Measurements from ENCODE around the gene SEL1L.

SEL1L gene

DNA sequence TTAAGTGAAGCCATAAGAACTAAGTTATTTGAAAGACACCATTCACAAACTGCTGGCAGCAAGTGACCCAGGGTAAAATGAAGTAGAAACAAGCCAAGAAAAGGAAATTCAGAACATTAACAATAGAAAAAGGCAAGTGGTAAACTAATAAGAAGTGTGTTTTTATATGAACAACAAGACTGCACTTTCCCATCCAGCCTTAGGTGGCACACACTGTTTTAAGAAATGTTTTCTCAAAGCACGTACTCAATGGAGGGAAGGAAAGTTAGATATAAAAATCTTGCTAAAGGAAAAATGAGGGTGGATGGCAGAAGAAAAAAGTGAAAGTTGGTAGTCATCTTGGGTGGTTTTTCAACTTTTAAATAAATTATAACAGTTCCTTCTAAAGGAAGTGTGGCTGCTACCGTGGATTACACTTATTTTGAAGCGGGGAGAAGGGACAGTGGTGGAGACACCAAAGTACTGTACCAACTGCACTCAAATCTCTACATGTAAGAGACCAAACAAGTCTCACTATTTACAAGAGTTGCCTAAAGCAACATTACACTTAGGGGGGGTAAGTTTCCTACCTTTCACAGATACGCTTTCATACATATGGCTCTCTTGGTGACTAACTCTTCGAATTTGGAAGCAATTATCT lies 58.8 kb downstream of the SEL1L start:
- in situ Hi-C loops (cut with MboI; ENCODE audit: low sequenced_read_pairs), result loop anchor here (25.0 kb wide), 1 partner anchor 213 kb away; no protein-coding TSS in a partner anchor

DNA sequence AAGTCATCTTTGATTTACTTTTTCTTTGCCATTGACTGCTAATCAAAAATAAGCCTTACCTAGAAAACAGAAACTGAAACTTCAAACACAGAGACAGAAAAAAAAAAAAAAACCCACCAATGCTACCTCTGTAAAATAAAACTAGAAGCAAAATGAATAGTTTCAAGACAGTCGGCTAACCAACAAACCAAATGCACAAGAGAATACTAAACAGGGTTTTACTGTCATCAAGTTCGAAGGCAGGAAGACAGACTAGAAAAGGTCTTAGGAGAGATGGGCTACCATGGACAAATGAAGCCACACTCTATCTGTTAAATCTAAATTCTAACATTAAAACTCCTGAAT lies 59.5 kb downstream of the SEL1L start:
- in situ Hi-C loops (cut with MboI; ENCODE audit: low sequenced_read_pairs), result loop anchor here (25.0 kb wide), 1 partner anchor 212 kb away; no protein-coding TSS in a partner anchor

DNA sequence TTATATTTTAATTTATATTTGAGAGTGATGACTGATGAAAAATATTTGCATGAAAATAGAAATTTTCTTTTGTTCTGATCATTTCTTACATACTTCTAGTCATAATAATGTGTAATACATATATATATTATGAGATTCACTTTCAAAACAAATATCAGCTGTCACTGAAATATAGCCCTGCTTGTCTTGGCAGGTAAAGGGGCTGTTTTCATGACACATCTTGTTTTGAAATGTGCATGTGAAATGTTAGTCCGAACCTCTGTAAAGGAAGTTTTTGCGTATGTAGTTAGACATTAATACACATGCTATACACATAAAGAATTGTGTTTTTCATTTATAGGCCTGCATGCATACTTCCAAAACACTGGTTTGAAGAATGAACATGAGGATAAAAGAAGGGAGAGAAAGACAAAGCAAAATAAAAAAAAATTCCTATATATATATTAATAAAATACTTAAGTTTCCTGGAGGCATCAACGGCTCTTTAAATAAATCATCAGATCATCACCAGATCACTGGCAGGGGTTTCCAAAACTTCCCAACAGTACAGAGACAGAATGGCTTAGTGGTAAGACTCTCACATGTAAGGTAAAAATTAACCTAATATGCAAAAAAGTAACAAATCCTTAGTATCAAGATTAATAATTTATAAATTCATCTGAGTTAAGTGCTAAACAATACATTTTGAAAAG lies 60.1 kb downstream of the SEL1L start:
- in situ Hi-C loops (cut with MboI; ENCODE audit: low sequenced_read_pairs), result loop anchor here (25.0 kb wide), 1 partner anchor 211 kb away; no protein-coding TSS in a partner anchor

DNA sequence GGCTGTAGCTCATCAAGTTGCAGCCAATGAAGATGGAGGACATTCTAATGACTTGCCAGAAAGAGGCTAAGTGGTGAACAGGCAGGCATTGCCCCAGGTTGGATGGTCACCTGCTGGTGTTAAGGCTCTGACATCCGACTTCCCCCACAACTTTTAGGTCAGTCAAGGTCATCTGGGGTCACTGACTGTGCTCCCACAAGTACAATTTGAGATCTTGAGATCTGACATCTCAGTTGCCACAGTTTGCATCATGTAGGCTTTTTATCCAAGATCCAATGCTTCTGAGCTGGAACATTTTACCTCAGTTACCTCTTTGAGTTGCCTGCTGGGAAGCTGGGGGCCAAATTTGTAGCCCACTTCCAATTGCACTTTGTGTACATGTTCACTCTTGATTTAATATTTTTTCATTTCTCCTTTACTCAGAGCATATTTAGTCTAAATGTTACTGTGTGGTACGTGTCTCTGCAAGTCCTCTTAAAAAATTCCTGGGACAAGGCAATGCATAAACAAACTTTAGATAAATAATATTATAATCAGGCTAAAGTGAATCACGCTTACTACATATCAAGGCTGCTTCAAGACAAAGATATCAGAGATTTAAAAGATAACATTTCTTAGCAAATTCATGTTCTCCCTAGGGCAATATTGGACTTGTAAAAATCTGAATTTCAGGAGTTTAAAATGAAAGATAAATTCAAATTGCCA lies 61.4 kb downstream of the SEL1L start:
- in situ Hi-C loops (cut with MboI; ENCODE audit: low sequenced_read_pairs), result loop anchor here (25.0 kb wide), 1 partner anchor 210 kb away; no protein-coding TSS in a partner anchor

DNA sequence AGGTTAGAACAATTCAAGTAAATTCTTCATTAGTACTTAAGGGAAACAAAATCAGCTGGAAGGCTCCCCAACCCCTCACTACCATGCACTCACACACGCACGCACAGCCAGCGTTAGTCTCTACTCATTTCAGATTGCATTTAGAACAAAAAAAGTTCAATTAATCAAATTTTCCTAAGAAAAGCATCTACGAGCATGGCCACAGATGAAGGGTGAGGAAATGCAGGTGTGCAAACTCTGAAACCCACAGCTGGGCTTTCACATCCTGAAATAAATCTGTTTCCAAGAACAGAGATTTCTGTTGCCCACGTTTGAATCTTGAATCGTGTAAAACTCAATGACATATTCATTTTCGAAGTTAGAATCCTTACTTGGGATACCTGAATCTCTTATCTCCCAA lies 62.6 kb downstream of the SEL1L start:
- in situ Hi-C loops (cut with MboI; ENCODE audit: low sequenced_read_pairs), result loop anchor here (25.0 kb wide), 1 partner anchor 209 kb away; no protein-coding TSS in a partner anchor

DNA sequence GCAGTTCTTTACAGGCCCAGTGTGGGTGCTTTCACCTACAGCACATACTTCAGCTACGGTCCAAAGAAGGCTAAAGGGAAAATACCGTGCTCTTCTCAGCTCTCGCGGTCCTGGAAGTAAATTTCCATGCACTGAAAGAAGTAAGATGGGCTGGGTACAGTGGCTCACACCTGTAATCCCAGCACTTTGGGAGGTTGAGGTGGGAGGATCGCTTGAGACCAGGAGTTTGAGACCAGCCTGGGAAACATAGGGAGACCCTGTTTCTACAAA lies 63.2 kb downstream of the SEL1L start:
- in situ Hi-C loops (cut with MboI; ENCODE audit: low sequenced_read_pairs), result loop anchor here (25.0 kb wide), 1 partner anchor 208 kb away; no protein-coding TSS in a partner anchor

DNA sequence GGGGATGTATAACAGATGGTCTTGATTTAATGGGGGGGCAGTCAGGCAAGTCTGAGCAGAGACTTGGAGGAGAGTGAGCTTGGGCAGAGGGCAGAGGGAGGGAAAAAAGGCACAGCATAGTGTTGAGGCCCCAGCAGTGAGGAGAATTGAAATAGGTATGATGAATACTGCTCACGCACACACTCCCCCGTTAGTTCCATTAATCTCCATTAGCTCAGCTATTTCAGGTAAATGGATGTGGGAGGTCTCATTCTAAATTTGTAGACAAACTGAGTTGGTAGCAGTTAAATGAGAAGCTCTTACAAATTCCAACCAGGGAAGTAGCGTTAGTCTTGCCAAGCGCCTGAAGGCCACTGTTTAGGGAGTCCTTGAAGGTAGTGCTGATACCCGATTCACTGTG lies 66.8 kb downstream of the SEL1L start:
- in situ Hi-C loops (cut with MboI; ENCODE audit: low sequenced_read_pairs), result loop anchor here (25.0 kb wide), 1 partner anchor 205 kb away; no protein-coding TSS in a partner anchor

DNA sequence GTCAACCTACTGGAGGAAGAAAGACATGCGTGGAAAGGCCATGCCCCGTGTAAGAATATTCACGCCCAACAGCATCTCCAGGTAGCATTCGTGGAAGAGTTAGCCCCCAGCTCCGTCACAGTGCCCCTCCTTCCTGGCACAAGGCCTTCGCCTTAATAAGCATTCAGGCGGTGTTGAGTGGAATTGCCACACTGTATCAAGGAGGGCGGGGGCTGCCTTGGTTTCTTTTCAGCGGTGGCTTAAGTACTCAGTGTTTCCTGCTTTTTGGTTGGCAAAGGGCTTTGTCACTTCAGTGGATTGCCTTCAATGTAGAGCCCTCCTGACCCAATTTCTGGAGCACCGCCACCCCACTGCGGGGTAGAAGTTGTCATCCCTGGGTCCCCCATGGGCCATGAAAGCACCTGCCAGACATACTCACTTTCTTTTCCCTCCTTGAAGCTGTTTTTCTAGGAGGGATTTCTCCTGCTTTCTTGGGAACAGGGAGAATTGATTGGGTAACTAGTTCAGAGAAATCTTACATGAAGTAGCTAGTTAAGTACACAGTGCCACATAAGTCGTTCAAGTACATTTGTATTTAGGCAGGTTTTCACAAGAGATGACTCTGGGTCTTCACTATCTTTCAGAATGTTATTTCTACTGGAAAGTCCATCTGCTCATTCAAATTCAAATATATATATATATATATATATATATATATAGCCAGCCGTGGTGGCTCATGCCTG lies 68.0 kb downstream of the SEL1L start:
- in situ Hi-C loops (cut with MboI; ENCODE audit: low sequenced_read_pairs), result loop anchor here (25.0 kb wide), 1 partner anchor 203 kb away; no protein-coding TSS in a partner anchor

DNA sequence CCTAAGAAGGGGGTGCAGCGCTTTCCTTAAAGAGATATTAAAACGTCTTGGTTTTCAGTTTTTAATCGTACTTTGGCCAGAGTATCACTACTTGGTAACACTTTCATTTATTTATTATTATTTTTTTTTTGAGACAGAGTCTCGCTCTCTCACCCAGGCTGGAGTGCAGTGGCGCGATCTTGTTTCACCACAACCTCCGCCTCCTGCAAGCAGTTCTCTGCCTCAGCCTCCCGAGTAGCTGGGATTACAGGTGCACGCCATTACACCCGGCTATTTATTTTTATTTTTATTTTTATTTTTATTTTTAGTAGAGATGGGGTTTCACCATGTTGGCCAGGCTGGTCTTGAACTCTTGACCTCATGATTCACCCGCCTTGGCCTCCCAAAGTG lies 68.7 kb downstream of the SEL1L start:
- in situ Hi-C loops (cut with MboI; ENCODE audit: low sequenced_read_pairs), result loop anchor here (25.0 kb wide), 1 partner anchor 203 kb away; no protein-coding TSS in a partner anchor

DNA sequence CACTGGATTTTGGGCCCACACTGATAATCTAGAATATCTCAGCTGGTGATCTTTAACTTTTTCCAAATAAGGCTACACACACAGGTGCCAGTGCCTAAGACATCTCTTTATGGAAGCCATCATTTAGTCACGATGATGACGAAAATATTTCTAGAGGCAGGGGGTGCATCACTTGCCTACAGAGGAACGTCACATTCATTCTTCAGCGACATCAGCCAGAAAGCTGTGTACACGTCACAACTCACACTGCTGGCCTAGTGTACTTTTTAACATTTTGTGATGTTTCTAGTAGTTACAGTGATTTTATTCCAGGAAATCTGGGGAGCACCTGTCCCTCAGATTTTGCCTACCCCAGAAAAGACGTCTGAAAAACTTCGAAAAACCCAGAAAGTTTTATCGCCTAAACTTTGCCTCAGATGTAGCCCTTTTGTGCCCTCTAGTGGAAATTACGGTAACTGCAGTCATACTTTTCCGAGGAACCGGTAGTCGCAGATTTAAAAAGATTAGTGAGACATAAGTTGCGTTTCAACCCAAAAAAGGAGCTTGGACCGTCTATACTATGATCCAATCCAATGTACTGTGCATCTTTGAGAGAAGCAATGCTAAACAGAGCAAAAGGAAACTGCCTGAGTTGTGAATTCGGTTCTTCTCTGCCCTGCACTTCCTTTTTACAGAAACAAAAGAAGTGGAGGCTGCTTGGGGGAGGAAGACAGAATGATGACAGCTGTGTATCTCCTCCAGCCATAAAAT lies 69.2 kb downstream of the SEL1L start:
- in situ Hi-C loops (cut with MboI; ENCODE audit: low sequenced_read_pairs), result loop anchor here (25.0 kb wide), 1 partner anchor 202 kb away; no protein-coding TSS in a partner anchor

DNA sequence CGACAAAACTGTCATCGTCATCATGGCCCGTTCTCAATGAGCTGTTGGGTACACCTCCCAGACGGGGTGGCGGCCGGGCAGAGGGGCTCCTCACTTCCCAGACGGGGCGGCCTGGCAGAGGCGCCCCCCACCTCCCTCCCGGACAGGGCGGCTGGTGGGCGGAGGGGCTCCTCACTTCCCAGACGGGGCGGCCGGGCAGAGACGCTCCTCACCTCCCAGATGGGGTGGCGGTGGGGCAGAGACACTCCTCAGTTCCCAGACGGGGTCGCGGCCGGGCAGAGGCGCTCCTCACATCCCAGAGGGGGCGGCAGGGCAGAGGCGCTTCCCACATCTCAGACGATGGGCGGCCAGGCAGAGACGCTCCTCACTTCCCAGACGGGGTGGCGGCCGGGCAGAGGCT lies 71.3 kb downstream of the SEL1L start:
- in situ Hi-C loops (cut with MboI; ENCODE audit: low sequenced_read_pairs), result loop anchor here (25.0 kb wide), 1 partner anchor 200 kb away; no protein-coding TSS in a partner anchor

DNA sequence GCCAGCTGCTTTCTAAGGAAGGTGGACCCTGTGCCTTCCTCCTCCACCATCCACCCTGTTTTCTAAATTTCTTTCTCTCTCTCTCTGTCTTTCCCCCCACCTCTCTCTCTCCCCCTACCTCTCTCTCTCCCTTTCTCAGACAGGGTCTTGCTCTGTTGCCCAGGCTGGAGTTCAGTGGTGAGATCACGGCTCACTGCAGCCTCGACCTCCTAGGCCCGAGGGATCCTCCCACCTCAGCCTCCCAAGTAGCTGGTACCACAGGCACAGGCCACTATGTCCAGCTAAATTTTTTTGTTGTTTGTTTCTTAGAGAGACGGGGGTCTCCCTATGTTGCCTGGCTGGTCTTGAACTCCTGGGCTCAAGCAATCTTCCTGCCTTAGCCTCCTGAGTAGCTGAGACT lies 73.7 kb downstream of the SEL1L start:
- in situ Hi-C loops (cut with MboI; ENCODE audit: low sequenced_read_pairs), result loop anchor here (25.0 kb wide), 1 partner anchor 198 kb away; no protein-coding TSS in a partner anchor

DNA sequence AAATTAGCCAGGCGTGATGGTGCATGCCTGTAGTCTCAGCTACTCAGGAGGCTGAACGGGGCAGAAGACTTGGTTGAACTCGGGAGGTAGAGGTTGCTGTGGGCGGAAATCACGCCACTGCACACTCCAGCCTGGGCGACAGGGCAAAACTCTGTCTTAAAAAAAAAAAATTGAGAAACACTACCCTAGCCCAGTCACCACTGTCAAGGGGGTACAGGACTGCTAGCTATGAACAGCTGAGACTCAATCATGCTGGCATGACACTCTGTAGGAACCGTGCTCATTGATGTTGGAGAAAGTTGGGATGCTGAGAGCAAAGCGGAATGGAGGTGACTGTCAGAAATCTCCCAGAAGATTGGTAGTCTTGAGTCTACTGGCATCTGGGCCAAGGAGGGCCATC lies 75.3 kb downstream of the SEL1L start:
- in situ Hi-C loops (cut with MboI; ENCODE audit: low sequenced_read_pairs), result loop anchor here (25.0 kb wide), 1 partner anchor 196 kb away; no protein-coding TSS in a partner anchor

DNA sequence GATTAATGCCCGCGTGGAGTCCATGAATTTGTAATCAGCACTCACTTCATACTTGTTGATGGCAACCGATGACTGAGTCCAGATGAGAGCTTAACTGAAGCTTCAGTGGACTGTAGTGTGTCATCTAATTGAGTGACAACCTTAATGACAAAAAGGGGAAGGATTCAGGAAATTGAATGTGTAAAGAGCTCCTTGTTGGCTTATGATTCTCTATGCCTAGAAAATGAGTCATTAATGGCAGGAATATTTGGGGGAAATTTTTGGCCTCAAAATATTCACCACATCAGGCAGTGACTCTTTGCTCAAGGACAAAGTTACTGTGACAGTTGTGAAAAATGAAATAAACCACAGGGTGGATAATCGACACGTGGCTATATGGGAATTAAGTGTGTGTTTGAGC lies 78.3 kb downstream of the SEL1L start:
- in situ Hi-C loops (cut with MboI; ENCODE audit: low sequenced_read_pairs), result loop anchor here (25.0 kb wide), 1 partner anchor 193 kb away; no protein-coding TSS in a partner anchor

DNA sequence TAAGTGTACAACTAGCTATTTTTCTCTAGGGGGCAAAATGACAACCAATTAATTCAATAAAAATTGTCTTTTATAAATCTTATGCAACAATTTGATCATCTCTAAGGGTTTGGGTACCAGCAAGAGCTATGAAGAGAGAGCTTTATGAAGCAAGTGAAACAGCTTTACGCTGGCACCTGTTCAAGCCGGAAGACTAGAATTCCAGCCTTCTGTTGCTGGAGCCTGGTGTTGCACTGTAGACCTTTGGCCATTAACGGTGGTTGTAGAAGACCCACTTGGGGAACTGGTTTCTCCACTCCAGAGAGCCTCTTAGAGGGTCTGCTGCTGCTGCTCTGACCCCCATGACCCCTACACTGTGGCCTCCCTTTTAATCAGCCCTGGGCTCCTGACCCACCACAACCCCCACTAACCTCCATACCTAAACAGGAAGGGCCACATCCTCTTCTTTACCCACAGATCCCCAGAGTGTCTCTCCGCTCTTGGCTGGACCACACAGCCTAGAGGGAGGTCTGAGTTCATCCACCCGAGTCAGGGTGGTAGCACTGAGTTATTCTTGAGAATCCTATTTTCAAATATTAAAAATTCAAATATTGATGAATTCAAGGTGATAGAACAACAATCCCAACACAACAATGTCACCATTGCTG lies 79.0 kb downstream of the SEL1L start:
- in situ Hi-C loops (cut with MboI; ENCODE audit: low sequenced_read_pairs), result loop anchor here (25.0 kb wide), 1 partner anchor 192 kb away; no protein-coding TSS in a partner anchor

DNA sequence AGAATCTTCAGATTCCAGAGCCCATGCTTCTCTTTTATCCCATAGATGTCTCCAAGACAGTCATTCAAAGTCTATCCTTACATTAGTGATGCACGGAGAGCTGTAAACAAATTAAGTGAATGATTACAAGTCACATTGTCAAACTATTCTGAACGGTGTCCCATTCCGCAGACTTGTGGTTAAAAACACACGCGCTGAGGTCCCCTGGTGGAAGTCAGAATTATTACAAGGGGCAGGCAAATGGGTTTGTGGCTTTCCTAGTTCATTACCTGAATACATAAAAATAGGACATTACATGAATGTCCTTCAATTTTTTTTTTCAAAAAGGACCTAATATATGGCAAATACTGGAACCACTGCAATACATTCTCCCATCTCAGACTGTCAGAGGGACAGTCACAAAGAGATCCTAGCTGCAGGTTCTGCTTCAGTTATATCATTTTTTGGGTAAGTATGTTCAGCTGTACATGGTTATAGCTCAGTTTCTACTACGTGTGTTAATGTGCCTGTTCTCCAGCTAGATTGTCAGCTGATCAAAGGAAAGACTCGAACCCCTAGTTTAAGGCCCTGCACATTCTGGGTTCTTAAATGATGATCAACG lies 80.4 kb downstream of the SEL1L start:
- in situ Hi-C loops (cut with MboI; ENCODE audit: low sequenced_read_pairs), result loop anchor here (25.0 kb wide), 1 partner anchor 191 kb away; no protein-coding TSS in a partner anchor

DNA sequence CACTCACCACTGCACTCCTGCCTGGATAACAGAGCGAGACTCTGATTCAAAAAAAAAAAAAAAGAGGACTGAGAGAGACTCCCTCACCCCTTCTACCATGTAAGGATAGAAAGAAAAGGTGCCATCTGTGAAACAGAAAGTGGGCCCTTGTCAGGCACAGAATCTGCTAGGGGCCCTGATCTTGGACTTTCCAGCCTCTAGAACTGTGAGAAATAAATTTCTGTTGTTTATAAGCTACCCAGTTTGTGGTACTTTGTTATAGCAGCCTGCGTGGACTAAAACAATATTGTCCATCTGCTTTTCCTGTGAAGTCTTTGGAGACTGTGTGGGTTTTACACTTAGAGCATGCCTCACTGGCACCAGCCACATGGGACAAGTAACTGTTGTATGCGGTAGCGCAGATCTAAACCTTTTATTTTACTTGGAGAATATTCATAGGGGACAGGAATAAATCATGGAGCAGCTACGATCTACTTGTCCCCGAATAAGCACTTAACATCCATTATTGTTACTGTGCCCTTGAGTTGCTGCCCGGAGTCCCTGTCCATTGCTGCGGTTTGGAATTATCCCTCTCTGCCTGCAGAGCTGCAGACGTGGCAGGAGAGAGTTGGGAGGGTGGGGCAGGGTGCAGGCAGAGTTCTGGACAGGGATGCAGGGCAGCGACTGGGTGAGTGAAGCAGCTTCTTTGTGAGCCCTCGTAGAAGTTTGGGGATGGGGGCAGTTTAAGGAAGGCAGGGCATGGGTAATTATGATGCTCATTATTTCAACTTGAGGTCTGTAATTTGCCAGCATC lies 81.1 kb downstream of the SEL1L start:
- in situ Hi-C loops (cut with MboI; ENCODE audit: low sequenced_read_pairs), result loop anchor here (25.0 kb wide), 1 partner anchor 190 kb away; no protein-coding TSS in a partner anchor

DNA sequence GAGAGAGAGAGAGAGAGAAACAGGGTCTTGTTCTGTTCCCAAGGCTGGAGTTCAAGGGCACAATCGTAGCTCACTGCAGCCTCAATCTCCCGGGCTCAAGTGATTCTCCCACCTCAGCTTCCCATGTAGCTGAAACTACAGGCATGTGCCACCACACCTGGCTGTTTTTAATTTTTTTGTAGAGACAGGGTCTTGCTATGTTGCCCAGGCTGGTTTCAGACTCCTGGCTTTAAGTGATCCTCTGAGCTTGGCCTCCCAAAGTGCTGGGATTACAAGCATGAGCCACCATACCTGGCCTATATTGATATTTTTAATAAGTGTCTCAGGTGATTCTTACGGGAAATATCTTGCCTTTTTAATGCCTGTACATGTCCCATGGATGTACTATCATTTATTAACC lies 82.7 kb downstream of the SEL1L start:
- in situ Hi-C loops (cut with MboI; ENCODE audit: low sequenced_read_pairs), result loop anchor here (25.0 kb wide), 1 partner anchor 189 kb away; no protein-coding TSS in a partner anchor

Data from HL-60/S4 (cell line).